Liver (tissue), 3 donors: ENCODE measurements around the gene DIP2C.

Source experiments
- CTCF ChIP-seq: fragments of 150-350 bp; IDR thresholded peaks from 2 replicates; pipeline ENCODE4 v1.5.1; 2017; ENCODE audit warnings: improper control_type of control experiment, low read depth, low read length; ENCODE audit not compliant: missing input control
- HNF4G ChIP-seq: IDR thresholded peaks from 2 replicates; pipeline ENCODE4 v1.6.1; 2016; ENCODE audit warnings: antibody characterized with exemption
- donor health status: healthy.
- donor health status: healthy.

- TF ChIP-seq CTCF = no peak
- TF ChIP-seq HNF4G = no peak
These were observed 23.8 kb downstream of the DIP2C start for GRCh38 chr10:665579-666091.
